GM21576 (cell line): ENCODE data around the gene HSPB9.

Experiments
- ATAC-seq: cut with Tn5 transposase; IDR thresholded peaks from one replicate; pipeline ENCODE4 v1.9.1; 2021; ENCODE audit warnings: mild to moderate bottlenecking, moderate library complexity; ENCODE audit not compliant: unreplicated experiment

Gene HSPB9

GRCh38 chr17:42098730-42099399 lies 23.7 kb upstream of the HSPB9 start:
- ATAC-seq, result no peak

- ATAC-seq, result no peak
These were observed 20.9 kb upstream of the HSPB9 start for GRCh38 chr17:42101513-42102292.

GRCh38 chr17:42103221-42103954 lies 19.2 kb upstream of the HSPB9 start:
- ATAC-seq, result no peak

- no peak for ATAC-seq
These were observed 18.3 kb upstream of the HSPB9 start for GRCh38 chr17:42104264-42104663.

- ATAC-seq, result no peak
These were observed 16.6 kb upstream of the HSPB9 start for GRCh38 chr17:42106009-42106408.

- ATAC-seq, result no peak
These were observed 15.5 kb upstream of the HSPB9 start for GRCh38 chr17:42107124-42107523.

GRCh38 chr17:42107597-42108576 lies 14.7 kb upstream of the HSPB9 start:
- ATAC-seq, result peak; percentile 67

GRCh38 chr17:42109086-42109485 lies 13.5 kb upstream of the HSPB9 start:
- no peak for ATAC-seq

- ATAC-seq, result no peak
These were observed 12.0 kb upstream of the HSPB9 start for GRCh38 chr17:42110301-42111264.

- ATAC-seq, result no peak
These were observed 11.4 kb upstream of the HSPB9 start for GRCh38 chr17:42111265-42111636.

- ATAC-seq, result no peak
These were observed 10.6 kb upstream of the HSPB9 start for GRCh38 chr17:42111871-42112551.

- peak; percentile 57 for ATAC-seq
These were observed 9.9 kb upstream of the HSPB9 start, which contains the start of gene DHX58 for GRCh38 chr17:42112552-42113176. TSS of gene DHX58 (minus strand) at chr17:42112714. CDS start at chr17:42111892, 822 bp downstream.

- no peak for ATAC-seq
These were observed 9.1 kb upstream of the HSPB9 start for GRCh38 chr17:42113293-42114069.

- no peak for ATAC-seq
These were observed 8.5 kb upstream of the HSPB9 start for GRCh38 chr17:42114118-42114517.

GRCh38 chr17:42116705-42117396 lies 5.8 kb upstream of the HSPB9 start:
- no peak for ATAC-seq

- ATAC-seq, result no peak
These were observed 5.0 kb upstream of the HSPB9 start for GRCh38 chr17:42117397-42118125.
